ENCODE data around the gene NLGN1. TPM values are rescaled to one million over a fixed set of nuclear protein-coding genes. Genes with fewer than 3 reads are reported as not detected.

The NLGN1 gene
- total RNA-seq, 2 donors from 2014 or later, result 1.3 to 2.4 TPM

DNA sequence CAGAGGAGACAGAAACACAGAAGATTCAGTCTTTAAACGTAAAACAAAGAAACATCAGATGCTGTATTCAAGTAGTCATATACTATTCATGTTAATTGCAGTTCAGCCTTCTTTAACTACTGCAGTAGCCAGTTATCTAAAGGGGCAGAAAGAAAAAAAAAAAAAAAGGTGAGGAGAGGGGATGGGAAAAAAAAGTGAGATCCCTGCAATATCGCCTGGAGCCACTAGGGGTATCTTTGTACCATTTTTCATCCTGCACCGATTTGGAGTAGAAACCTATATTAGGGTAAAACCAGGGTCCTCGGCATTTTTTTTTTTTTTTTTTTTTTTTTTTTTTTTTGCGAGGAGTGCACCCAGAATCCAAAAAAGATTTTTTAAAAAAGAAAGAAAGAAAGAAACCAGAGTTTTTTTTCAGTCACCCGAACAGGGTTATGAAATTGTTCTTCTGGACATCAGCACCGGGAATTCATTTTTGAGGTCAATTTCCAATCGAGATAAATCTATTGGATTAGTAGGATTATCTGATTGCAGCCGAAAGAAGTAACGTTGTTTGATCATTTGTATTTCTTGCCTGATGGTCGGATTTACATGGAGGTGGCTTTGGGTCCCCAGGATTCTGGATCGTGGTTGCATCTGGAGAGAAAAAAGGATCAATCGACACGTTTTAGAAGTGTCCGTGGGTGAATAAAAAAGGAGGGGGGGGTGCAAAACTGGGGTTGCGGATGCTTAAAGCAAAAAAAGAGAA lies 186.7 kb downstream of the NLGN1 start:
- Histone ChIP-seq H3K27me3 (no peaks in the 10 kb centered on the region), H3K27ac (no peak overlapping the region), H3K4me3 (peak overlapping the region; percentile 29 to 44), H3K4me1 (peaks cover 0 to 9% of the 10 kb centered on the region in 2 donors), H3K9me3 (no peaks in the 10 kb centered on the region), H3K36me3 (no peaks in the 10 kb centered on the region)
- TF ChIP-seq, protein P1, sequence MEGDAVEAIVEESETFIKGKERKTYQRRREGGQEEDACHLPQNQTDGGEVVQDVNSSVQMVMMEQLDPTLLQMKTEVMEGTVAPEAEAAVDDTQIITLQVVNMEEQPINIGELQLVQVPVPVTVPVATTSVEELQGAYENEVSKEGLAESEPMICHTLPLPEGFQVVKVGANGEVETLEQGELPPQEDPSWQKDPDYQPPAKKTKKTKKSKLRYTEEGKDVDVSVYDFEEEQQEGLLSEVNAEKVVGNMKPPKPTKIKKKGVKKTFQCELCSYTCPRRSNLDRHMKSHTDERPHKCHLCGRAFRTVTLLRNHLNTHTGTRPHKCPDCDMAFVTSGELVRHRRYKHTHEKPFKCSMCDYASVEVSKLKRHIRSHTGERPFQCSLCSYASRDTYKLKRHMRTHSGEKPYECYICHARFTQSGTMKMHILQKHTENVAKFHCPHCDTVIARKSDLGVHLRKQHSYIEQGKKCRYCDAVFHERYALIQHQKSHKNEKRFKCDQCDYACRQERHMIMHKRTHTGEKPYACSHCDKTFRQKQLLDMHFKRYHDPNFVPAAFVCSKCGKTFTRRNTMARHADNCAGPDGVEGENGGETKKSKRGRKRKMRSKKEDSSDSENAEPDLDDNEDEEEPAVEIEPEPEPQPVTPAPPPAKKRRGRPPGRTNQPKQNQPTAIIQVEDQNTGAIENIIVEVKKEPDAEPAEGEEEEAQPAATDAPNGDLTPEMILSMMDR (IDR thresholded peaks at IDR 0.05), result peak; percentile 38 to 63
- no peak for DNase-seq (ENCODE audit: low spot score)

DNA sequence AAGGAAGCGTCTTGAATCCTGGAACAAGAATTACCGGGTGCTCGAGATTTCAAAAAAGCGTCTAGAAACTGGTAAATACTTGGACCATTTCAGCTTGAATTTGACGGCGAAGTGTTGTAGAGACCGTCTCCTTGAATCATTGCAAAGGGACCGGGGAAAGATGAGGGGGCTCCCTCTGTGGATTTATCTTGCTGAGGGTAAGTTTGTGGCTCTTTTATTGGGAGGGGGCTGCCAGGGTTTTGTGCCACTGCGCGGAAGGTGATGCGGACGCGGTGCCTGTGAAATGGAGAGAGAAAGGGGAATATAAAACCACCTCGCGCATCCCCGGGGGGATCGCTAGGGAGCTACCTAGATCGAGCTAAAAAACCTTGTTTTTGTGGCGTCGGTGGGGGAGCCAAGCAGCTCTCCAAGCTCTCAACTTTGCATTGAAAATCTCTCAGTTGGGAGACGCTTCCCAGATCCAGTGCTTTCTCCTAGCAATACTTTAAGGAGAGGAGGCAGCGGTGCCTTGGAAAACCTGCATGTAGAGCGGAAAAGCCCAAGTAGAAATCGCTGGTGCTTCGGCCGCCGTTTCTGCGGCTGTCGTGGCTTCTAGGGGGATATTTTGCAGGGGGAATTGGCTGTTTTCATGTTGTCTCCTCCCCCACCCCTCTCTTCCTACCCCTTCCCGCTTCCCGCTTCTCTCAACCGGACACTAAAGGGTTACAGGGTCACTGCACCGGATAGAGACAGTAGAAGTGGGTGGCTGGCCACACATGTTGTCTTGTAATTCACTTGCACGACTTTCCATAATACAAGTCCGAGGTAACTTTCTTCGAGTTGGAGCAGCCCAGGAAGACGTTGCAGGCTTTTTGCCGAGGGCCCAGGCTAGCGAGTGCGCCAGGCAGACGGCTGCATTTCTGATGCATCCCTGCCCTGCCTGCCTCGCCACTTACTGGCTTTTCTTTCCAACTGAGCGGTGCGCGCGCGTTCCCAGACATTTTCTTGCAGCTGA lies 187.6 kb downstream of the NLGN1 start:
- Histone ChIP-seq H3K9me3 (no peaks in the 10 kb centered on the region), H3K27ac (no peak overlapping the region), H3K4me3 (peak overlapping the region; percentile 29 to 44), H3K36me3 (no peaks in the 10 kb centered on the region), H3K27me3 (no peaks in the 10 kb centered on the region), H3K4me1 (peaks cover 0 to 9% of the 10 kb centered on the region in 2 donors)
- DNase-seq (ENCODE audit: low spot score), result peak; percentile 67
- TF ChIP-seq, protein P1 (IDR thresholded peaks at IDR 0.05), result no peak

DNA sequence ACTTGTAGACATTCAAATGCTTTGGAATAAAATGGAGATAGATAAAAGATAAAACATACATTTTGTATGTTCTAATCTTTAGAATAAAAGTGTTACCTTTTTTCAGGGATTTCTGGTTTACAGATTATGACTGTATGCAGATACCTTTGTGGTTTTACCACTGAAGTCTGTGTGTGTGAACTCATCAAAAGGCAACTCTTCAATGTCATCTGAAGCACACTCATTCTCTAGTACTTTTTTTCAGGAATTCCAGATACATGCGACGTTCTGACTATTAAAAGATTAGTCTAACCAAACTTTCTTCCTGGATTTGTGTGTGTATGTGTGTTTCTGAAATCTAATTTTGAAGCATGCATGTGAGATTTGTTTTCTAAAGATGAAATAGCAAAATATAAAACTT lies 188.6 kb downstream of the NLGN1 start:
- H3K4me1 ChIP-seq, result peaks cover 0 to 9% of the 10 kb centered on the region in 2 donors
- TF ChIP-seq, protein P1 (IDR thresholded peaks at IDR 0.05), result no peak
- H3K9me3 ChIP-seq, result no peaks in the 10 kb centered on the region
- no peak overlapping the region for H3K27ac ChIP-seq
- no peaks in the 10 kb centered on the region for H3K27me3 ChIP-seq
- no peak for DNase-seq (ENCODE audit: low spot score)
- H3K4me3 ChIP-seq, result no peak overlapping the region
- H3K36me3 ChIP-seq, result no peaks in the 10 kb centered on the region

DNA sequence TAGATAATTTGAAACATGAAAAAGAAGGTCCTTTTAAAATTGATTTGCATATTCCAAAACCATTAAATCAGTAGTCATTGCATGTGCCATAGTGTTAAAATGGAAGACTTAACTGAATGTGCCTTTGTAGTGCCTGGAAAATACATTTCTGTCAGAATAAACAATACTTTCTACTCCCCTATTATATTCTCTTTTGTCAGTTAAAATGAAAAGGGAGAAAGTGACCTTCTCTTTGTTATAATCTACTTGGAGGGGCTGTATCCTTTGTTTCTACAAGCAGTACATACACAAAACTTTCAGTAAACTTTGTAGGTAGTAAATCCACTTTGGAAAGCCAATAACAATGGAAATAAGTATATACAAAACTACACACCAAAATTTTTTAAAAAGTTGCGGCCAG lies 189.5 kb downstream of the NLGN1 start:
- DNase-seq (ENCODE audit: low spot score), result no peak
- no peak overlapping the region for H3K4me3 ChIP-seq
- no peaks in the 10 kb centered on the region for H3K27me3 ChIP-seq
- H3K36me3 ChIP-seq, result no peaks in the 10 kb centered on the region
- TF ChIP-seq, protein P1 (IDR thresholded peaks at IDR 0.05), result no peak
- peaks cover 0 to 9% of the 10 kb centered on the region in 2 donors for H3K4me1 ChIP-seq
- no peaks in the 10 kb centered on the region for H3K9me3 ChIP-seq
- H3K27ac ChIP-seq, result no peak overlapping the region

DNA sequence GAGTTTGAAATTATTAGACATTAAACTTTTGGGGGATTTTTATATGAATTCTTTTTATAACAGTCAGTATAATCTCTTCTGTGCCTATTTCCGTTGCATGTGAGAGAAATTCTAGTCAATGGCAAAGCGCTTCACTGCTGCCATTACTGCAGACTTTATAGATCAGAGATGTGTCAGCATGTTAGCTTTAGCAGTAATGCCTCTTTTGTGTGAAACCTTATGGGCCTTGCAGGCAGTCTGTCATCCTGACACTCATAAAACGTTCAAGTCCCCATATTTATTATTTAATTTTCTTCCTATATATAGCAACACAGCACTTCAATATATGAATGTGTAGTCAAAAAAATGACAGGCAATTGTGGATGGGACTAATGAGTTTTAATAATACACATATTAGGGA lies 191.0 kb downstream of the NLGN1 start:
- Histone ChIP-seq H3K9me3 (no peaks in the 10 kb centered on the region), H3K4me3 (no peak overlapping the region), H3K27me3 (no peaks in the 10 kb centered on the region), H3K4me1 (peaks cover 0 to 9% of the 10 kb centered on the region in 2 donors), H3K27ac (no peak overlapping the region), H3K36me3 (no peaks in the 10 kb centered on the region)
- TF ChIP-seq, protein P1 (IDR thresholded peaks at IDR 0.05), result no peak
- no peak for DNase-seq (ENCODE audit: low spot score)
